ENCODE data around the gene SMIM28. TPM values are rescaled to one million over a fixed set of nuclear protein-coding genes. Genes with fewer than 3 reads are reported as not detected.

The SMIM28 gene
- total and polyA plus RNA-seq, 2 donors (not counting 3 experiments of a cell fraction or from before 2014, with no cell fraction given), result not detected

GRCh38 chr6:138400326-138400725, 22.6 kb downstream of the SMIM28 start:
- no peak overlapping the region for H3K27ac ChIP-seq (ENCODE audit: insufficient read depth, low read depth, low read length)
- peaks cover 8% of the 10 kb centered on the region for H3K4me1 ChIP-seq (ENCODE audit: control insufficient read depth, extremely low read depth, insufficient read depth, low read length)
- no peaks in the 10 kb centered on the region for H3K27me3 ChIP-seq (ENCODE audit: control insufficient read depth in 2 of 2, insufficient read depth in 2 of 2, low read length in 2 of 2)
- H3K9ac ChIP-seq (replicated peaks; ENCODE audit: extremely low read depth, insufficient read depth, low read length), result no peak overlapping the region
- H3K79me2 ChIP-seq (ENCODE audit: control insufficient read depth, insufficient read depth, low read length), result peaks cover 3% of the 10 kb centered on the region
- no peak overlapping the region for H3K4me2 ChIP-seq (ENCODE audit: insufficient read depth, low read length)
- H4K20me1 ChIP-seq (replicated peaks; ENCODE audit: control insufficient read depth, extremely low read depth, insufficient read depth, low read length), result no peaks in the 10 kb centered on the region
- no peak overlapping the region for H3K4me3 ChIP-seq (replicated peaks in 1 of 3; ENCODE audit: insufficient read depth in 1 of 3, low read depth in 1 of 3, low read length in 3 of 3)
- intact Hi-C loops (cut with micrococcal nuclease), result no loop called here
- no peaks in the 10 kb centered on the region for H3K9me3 ChIP-seq (replicated peaks; ENCODE audit: control insufficient read depth, insufficient read depth, low read length)
- H2AFZ ChIP-seq (ENCODE audit: low read depth, low read length), result no peak overlapping the region
- no peaks in the 10 kb centered on the region for H3K9me1 ChIP-seq (replicated peaks; ENCODE audit: control insufficient read depth, extremely low read depth, insufficient read depth, low read length)
- no TSS peak for BruUV-seq (replicated peaks)
- ChIA-PET CTCF (no interaction called here), POLR2A (no interaction called here)
- TF ChIP-seq MYC (IDR thresholded peaks at IDR 0.05; ENCODE audit: low read depth, low read length), result no peak
- no peak for TF ChIP-seq FOS (IDR thresholded peaks at IDR 0.05; ENCODE audit: borderline replicate concordance, insufficient read depth, low read length)
- no peak for TF ChIP-seq GATA2 (IDR thresholded peaks at IDR 0.05; ENCODE audit: insufficient read depth, insufficient read length, low read depth, low read length)
- dilution Hi-C loops (cut with MboI; ENCODE audit: extremely low pct_ligation_motif_present, low sequenced_read_pairs), result no loop called here
- DNase-seq (ENCODE audit: low read depth, low spot score) (no peak), FAIRE-seq (no peak)
- H3K36me3 ChIP-seq (ENCODE audit: control insufficient read depth in 2 of 2, extremely low read depth in 1 of 2, insufficient read depth in 2 of 2, low read length in 2 of 2), result no peaks in the 10 kb centered on the region

GRCh38 chr6:138401960-138402837, 24.5 kb downstream of the SMIM28 start:
- intact Hi-C loops (cut with micrococcal nuclease), result no loop called here
- H3K4me3 ChIP-seq (replicated peaks in 1 of 3; ENCODE audit: insufficient read depth in 1 of 3, low read depth in 1 of 3, low read length in 3 of 3), result no peak overlapping the region
- BruUV-seq (replicated peaks), result no TSS peak
- dilution Hi-C loops (cut with MboI; ENCODE audit: extremely low pct_ligation_motif_present, low sequenced_read_pairs), result no loop called here
- ChIA-PET POLR2A (no interaction called here), CTCF (interaction anchor here (0.7 to 5.2 kb wide), 6 partner anchors 10 to 501 kb away, joined by 3 to 50 read pairs (median 3); partner anchors contain the start of gene SMIM28)
- H2AFZ ChIP-seq (ENCODE audit: low read depth, low read length), result no peak overlapping the region
- TF ChIP-seq POLR2A (IDR thresholded peaks at IDR 0.05; ENCODE audit: low read depth, low read length) (no peak), CTCF (IDR thresholded peaks at IDR 0.05; ENCODE audit: extremely low read depth in 1 of 2, insufficient read depth in 1 of 2, low read depth in 1 of 2, low read length in 2 of 2) (no peak), EZH2 (IDR thresholded peaks at IDR 0.05; ENCODE audit: borderline replicate concordance, low read depth, low read length, severe bottlenecking) (no peak), JUN (IDR thresholded peaks at IDR 0.05; ENCODE audit: borderline replicate concordance, insufficient read depth, insufficient read length, low read depth) (no peak), FOS (IDR thresholded peaks at IDR 0.05; ENCODE audit: borderline replicate concordance, insufficient read depth, low read length) (no peak), POLR2AphosphoS5 (IDR thresholded peaks at IDR 0.05; ENCODE audit: insufficient read depth, low read depth, low read length) (no peak), MYC (IDR thresholded peaks at IDR 0.05; ENCODE audit: low read depth, low read length) (no peak), MAX (IDR thresholded peaks at IDR 0.05; ENCODE audit: insufficient read depth, insufficient read length) (no peak)
- peaks cover 4% of the 10 kb centered on the region for H3K79me2 ChIP-seq (ENCODE audit: control insufficient read depth, insufficient read depth, low read length)
- no peaks in the 10 kb centered on the region for H3K9me3 ChIP-seq (replicated peaks; ENCODE audit: control insufficient read depth, insufficient read depth, low read length)
- H3K4me1 ChIP-seq (ENCODE audit: control insufficient read depth, extremely low read depth, insufficient read depth, low read length), result peaks cover 11% of the 10 kb centered on the region
- DNase-seq (ENCODE audit: low read depth, low spot score) (no peak), FAIRE-seq (no peak)
- H3K27me3 ChIP-seq (ENCODE audit: control insufficient read depth in 2 of 2, insufficient read depth in 2 of 2, low read length in 2 of 2), result no peaks in the 10 kb centered on the region
- H3K9me1 ChIP-seq (replicated peaks; ENCODE audit: control insufficient read depth, extremely low read depth, insufficient read depth, low read length), result no peaks in the 10 kb centered on the region
- H4K20me1 ChIP-seq (replicated peaks; ENCODE audit: control insufficient read depth, extremely low read depth, insufficient read depth, low read length), result no peaks in the 10 kb centered on the region
- no peak overlapping the region for H3K4me2 ChIP-seq (ENCODE audit: insufficient read depth, low read length)
- H3K9ac ChIP-seq (replicated peaks; ENCODE audit: extremely low read depth, insufficient read depth, low read length), result no peak overlapping the region
- no peak overlapping the region for H3K27ac ChIP-seq (ENCODE audit: insufficient read depth, low read depth, low read length)
- peaks cover 3% of the 10 kb centered on the region in 2 experiments for H3K36me3 ChIP-seq (ENCODE audit: control insufficient read depth in 2 of 2, extremely low read depth in 1 of 2, insufficient read depth in 2 of 2, low read length in 2 of 2)
